HG03280 (cell line): ENCODE results near the gene CD36.
A peak's percentile ranks its signal among the peaks of the same experiment; 100 is the strongest.
"Not testable (repeated sequence)": the region's sequence is repeated elsewhere in the genome, so short reads cannot be mapped to it uniquely, and the experiment has no call there.

Experiments used
- ATAC-seq: cut with Tn5 transposase; IDR thresholded peaks from one replicate; pipeline ENCODE4 v1.9.1; 2021; ENCODE audit warnings: mild to moderate bottlenecking, moderate library complexity; ENCODE audit not compliant: unreplicated experiment

CD36 gene

DNA sequence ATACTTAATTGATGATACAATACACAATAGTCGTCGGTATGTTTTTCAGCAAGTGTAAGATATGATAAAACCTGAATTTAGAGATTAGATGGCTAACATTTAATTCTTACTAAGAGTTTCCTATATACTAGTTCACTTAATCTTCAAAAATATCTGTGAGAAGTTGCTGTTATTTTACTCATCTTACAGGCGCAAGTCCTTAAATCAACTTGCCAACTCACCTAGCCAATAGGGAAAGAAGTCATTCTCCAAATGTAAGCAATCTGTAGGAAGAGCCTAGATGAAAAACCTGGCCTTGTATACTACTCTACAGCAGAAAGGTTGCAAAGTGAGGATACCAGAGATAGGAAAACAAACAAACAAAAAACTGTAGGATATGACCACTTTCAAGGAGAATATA, 10.6 kb downstream of the CD36 start:
- no peak for ATAC-seq

DNA sequence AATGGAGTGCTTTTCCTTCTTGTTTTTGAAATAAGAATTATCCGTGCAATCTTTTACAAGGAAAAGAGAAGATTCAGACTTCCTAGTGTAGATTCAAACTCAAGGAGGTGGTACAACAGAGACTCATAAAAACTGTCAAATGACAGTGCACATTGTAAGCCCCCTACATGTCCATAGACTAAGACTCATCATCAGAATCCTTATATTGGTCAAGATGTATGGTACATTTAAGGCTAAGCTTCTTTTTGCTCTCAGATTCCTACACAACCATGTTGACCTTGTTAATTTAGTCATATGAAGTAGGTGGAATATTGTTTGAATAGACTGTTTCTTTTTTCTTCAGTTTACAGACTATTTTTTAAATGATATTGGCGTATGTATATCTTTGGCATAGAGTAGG, 11.6 kb downstream of the CD36 start:
- no peak for ATAC-seq

DNA sequence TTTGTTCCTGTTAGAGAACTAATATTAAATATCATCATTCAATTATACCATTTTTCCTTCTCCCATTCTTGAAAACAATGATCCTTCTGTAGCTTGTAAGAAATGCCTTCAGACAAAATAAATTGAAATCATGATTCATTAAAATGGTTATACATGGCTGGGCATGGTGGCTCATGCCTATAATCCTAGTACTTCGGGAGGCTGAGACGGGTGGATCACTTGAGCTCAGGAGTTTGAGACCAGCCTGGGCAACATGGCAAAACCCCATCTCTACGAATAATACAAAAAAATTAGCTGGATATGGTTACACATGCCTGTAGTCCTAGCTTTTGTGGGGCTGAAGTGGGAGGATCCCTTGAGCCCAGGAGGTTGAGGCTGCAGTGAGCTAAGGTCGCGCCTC, 13.0 kb downstream of the CD36 start:
- ATAC-seq = no peak

- no peak for ATAC-seq
Observed at GRCh38 chr7:80653244-80653643, 14.8 kb downstream of the CD36 start.

DNA sequence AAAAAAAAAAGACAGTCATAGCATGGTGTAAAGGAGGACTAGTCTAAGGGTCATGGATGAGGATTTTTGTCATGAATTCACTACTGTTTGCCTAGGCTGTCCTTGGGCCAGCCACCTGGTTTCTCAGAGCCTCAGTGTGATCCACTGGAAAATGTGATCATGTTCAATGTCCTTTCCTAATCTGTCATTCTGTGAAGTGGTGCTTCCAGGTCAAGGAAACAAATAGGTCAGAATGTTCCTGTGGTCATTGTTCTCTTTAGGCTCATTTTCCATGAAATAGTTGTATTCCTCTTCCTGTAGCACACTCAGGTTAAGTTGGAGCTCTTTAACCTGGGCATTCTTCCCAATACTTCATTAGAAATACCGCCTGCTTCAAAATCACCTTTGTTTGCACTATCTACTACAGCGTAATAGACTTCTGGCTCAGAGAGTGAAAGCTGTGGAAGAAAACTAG, 16.5 kb downstream of the CD36 start:
- no peak for ATAC-seq

DNA sequence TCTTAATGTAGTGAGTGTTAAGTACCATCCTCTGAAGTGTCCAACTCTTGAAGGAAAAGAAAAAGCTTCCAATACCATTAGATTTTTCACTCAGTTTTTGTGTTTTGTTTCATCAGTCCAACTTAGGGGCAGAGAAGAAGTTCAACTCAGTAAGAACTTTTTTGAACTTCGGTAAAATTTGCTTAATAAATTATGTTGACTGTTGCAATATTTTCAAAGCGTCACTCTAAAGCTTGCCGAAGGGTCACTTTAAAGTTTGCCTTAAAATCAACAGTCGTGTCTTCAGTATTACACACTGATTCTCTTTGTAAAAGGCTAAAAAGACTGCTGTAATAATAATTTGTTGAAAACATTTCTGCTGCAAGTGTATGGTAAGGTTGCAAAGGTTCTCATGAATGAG, 17.6 kb downstream of the CD36 start:
- ATAC-seq = no peak

GRCh38 chr7:80659120-80660055, 20.9 kb downstream of the CD36 start:
- peak; percentile 82 for ATAC-seq

GRCh38 chr7:80660939-80661338, 22.5 kb downstream of the CD36 start:
- no peak for ATAC-seq

DNA sequence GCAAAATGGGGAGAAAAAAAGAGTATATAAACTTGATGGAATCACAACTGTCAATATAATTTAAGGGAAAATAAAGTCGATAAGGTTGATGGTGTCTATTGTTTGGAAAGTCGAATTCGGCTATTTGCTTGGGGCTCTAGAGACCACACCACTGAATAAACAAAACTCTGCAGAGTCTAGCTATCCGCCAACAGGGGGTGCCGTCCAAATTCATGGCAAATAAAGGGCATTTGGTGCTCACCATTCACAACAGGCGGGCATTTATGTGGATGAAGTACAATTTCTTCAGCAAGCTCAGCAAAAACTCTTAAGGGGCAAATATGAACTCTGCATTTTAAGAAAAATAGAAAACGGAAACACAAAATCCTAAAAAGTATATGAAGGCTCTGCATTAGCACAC, 23.3 kb downstream of the CD36 start:
- ATAC-seq = no peak

DNA sequence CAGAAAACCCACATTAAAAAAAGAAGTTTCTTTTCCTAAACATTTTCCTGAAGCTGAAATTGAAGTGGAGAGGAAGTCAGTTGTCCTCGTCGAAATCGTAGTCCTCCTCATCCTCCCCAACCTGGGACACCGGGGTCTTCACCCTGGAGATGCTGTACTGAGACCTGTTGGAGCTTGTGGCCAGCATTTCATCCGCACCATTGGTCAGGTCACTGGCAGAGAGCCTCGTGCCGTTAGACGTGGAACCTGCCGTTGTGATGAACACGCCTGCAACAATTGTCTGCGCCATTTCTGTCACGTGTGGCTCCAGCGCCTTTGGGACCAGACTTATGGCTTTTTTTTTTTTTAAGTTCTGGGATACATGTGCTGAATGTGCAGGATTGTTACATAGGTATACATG, 23.8 kb downstream of the CD36 start:
- no peak for ATAC-seq

- no peak for ATAC-seq
Observed at GRCh38 chr7:80665526-80665925, 27.1 kb downstream of the CD36 start.

- no peak for ATAC-seq
Observed at GRCh38 chr7:80666376-80666775, 27.9 kb downstream of the CD36 start.

GRCh38 chr7:80669367-80669766, 30.9 kb downstream of the CD36 start:
- not testable (repeated sequence) for ATAC-seq

GRCh38 chr7:80671744-80672143, 33.3 kb downstream of the CD36 start:
- no peak for ATAC-seq

DNA sequence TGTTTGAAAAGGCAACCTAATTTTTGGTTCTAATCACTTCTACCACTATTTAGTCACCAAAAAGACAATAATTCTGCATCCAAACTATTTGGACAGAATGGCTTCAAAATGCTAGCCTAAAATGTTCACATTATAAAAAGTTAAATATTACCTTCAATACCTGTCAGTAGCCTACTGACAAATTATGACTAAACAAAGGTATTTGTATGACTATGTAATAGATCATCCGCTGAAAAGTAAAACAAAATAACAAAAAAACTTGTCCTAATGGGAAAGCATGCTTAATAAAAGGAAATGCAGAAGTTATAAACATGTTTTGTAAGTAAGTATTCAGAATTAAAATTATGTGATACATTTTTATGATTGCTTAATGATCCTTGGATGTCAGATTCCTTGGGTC, 36.6 kb downstream of the CD36 start:
- no peak for ATAC-seq

DNA sequence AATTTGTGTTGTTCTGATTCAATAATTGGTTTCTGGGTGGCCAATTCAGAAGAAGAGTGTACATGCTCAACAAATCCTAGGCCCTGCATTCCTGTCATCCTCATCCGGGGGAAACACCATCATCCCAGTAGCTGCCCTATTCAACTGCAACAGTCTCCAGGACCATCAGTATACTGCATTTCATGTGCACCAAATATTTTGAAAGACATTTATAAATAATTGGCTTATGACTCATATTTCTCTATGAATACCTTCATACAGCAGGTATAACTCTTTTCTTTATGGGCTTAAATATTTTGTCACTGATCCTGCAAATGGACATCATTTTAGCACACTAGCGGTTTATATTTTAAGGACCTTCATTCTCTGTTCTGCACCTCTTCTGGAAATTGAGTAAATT, 38.0 kb downstream of the CD36 start:
- no peak for ATAC-seq

DNA sequence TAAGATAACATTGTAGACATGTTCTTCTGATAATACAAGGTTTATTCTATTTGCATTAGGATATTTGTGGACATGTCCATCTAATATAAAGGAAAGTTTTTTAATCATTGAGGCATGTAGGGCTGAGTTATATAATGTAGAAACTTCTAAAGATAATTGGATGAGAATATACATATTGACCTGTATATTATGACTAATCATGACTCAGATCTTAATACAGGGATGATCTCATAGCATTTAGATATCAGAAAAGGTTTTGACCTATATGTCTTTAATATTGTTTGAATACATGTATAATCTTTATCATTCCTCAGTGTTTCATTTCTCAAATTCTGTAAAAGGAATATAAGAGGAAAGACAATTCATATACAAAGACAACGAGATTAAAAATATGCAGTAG, 39.2 kb downstream of the CD36 start:
- no peak for ATAC-seq

DNA sequence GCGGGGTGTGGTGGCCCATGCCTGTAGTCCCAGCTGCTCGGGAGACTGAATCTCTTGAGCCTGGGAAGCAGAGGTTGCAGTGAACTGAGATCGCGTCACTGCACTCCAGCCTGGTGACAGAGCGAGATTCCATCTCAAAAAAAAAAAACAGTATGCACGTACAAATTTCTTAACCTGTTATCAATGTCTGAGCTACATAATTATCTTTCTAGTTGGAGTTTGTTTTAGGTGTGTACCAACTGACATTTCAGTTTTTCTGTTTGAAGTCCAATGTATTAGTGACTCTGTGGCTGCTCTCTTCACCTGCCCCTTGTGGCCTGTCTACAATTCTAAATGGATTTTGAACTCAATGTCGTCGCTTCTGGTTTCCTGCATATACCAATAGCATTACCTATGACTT, 40.3 kb downstream of the CD36 start:
- no peak for ATAC-seq

DNA sequence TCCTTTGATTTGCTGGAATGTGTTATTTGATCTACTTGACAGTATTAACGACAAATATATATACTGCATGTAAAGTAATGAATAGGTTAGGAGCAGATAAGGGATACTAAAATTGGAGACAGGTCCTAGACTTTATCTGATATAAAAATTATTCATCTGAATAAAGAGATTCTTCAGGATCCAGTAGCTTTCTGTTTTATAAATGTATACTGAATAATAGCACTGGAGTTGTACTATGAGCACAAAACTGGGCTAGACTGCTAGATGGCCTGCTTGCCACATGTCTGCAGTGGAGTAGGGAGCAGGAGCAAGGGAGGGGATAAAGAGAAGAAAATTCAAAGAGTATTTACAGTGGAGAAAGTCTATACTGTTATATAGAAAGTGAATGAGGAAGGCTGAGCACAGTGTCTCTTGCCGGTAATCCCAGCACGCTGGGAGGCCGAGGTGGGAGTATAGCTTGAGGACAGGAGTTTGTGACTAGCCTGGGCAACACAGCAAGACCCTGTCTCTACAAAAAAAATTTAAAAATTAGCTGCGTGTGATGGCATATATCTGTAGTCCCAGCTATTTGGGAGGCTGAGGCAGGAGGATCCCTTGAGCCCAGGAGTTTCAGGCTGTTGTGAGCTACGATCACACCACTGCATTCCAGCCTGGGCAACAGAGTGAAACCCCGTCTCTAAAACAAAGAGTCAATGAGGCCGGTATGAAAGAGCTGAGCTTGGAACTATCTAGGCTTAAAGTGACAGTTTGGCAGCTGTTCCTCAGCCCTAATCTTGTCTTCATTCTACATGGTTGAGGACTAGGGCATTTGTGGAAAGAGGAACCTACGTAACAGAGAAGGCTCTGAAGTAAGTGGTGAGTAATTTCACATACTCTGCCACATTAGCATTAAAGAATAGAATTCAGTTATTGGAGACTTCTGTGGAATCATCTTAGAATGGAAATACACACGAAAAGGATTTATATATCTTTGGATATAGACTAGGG, 41.8 kb downstream of the CD36 start:
- no peak for ATAC-seq

DNA sequence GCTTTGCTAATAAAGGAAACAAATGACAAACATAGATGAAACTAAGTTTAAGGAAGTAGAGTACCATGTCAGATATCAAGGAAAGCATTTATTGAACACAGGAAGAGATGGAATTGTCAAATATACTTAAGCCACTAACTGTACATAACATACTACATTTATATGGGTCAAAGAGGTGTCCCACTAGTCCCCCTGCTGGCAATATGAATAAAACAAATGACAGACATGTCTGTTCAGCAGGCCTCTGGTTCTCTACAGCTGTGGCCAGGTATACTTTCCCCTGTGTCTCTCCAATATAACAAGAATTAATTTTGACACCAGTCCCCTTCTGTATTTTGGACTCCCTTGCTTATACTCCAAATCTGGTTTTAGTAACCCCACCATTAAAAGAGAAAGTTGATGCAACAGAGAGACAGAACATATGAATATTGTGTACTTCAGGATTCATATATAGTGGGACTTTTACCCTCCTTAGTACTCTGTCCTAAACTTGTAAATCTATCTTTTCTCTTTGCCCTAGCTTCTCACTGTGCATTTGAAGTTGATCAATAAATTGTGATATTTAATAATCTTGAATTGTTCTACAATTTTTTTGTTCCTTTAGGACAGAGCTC, 42.9 kb downstream of the CD36 start:
- ATAC-seq = no peak

DNA sequence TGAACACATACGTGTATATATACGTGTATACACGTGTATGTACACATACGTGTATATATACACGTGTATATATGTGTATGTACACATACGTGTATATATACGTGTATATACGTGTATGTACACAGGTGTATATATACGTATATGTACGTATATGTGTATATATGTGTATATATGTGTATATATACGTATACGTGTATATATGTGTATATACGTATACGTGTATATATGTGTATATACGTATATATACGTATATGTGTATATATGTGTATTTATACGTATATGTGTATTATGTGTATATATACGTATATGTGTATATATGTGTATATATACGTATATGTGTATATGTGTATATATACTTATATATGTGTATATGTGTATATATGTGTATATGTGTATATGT, 44.3 kb downstream of the CD36 start:
- no peak for ATAC-seq
